Mesenchymal stem cell (in vitro differentiated cells and primary cell): Measurements from ENCODE around the gene ERG28.

Experiments
- DNase-seq: peaks from one replicate; pipeline ENCODE4 v3.0.0-alpha.2; 2013
- H2AFZ ChIP-seq: one replicate; pipeline ENCODE4 v1.6.1; 2013; ENCODE audit warnings: low read depth, mild to moderate bottlenecking, control low read depth, inconsistent platforms, low read length, moderate library complexity
- H2AK5ac ChIP-seq: 2 replicates; pipeline ENCODE4 v1.6.1; 2013; ENCODE audit warnings: low read length, moderate library complexity, mild to moderate bottlenecking, inconsistent platforms; ENCODE audit not compliant: severe bottlenecking
- H2BK120ac ChIP-seq: one replicate; pipeline ENCODE4 v1.6.1; 2013; ENCODE audit warnings: low read depth, mild to moderate bottlenecking, inconsistent platforms, low read length, moderate library complexity
- H2BK12ac ChIP-seq, 2 experiments: one replicate each; pipeline ENCODE4 v1.6.1; 2013; ENCODE audit warnings: inconsistent platforms in 2 of 2, low read length in 2 of 2, mild to moderate bottlenecking in 2 of 2, moderate library complexity in 2 of 2, control low read depth in 1 of 2
- H2BK15ac ChIP-seq: one replicate; pipeline ENCODE4 v1.6.1; 2013; ENCODE audit warnings: mild to moderate bottlenecking, low read depth, inconsistent platforms; ENCODE audit not compliant: poor library complexity, severe bottlenecking
- H2BK5ac ChIP-seq: 2 replicates; pipeline ENCODE4 v1.6.1; 2013; ENCODE audit warnings: low read depth, mild to moderate bottlenecking, low read length, control low read depth, inconsistent platforms; ENCODE audit not compliant: poor library complexity, severe bottlenecking
- H3K14ac ChIP-seq, 2 experiments: one replicate each; pipeline ENCODE4 v1.6.1; 2013; ENCODE audit warnings: inconsistent platforms in 2 of 2, low read length in 2 of 2, control low read depth in 1 of 2, mild to moderate bottlenecking in 1 of 2, moderate library complexity in 1 of 2
- H3K18ac ChIP-seq, 2 experiments: one replicate each; pipeline ENCODE4 v1.6.1; 2013; ENCODE audit warnings: inconsistent platforms in 2 of 2, low read length in 2 of 2, control low read depth in 1 of 2, low read depth in 1 of 2, mild to moderate bottlenecking in 1 of 2
- H3K23ac ChIP-seq, 2 experiments: one replicate each; pipeline ENCODE4 v1.6.1; 2013; ENCODE audit warnings: inconsistent platforms in 2 of 2, low read length in 2 of 2, mild to moderate bottlenecking in 2 of 2, moderate library complexity in 2 of 2, control low read depth in 1 of 2
- H3K27ac ChIP-seq: 2 replicates; pipeline ENCODE4 v1.5.1; 2013; ENCODE audit warnings: mild to moderate bottlenecking, moderate library complexity, low read length, control low read depth, inconsistent platforms; ENCODE audit not compliant: poor library complexity, severe bottlenecking
- H3K27me3 ChIP-seq, 2 experiments: 2 replicates each; pipeline versions ENCODE4 v1.6.1 to v1.7.0; 2013; ENCODE audit warnings: low read length in 2 of 2, mild to moderate bottlenecking in 2 of 2, moderate library complexity in 2 of 2, control low read depth in 1 of 2, inconsistent platforms in 1 of 2; ENCODE audit not compliant: control insufficient read depth in 1 of 2, insufficient read depth in 1 of 2
- H3K36me3 ChIP-seq, 2 experiments: 2 replicates each; pipeline versions ENCODE4 v1.6.1 to v1.7.0; 2013; ENCODE audit warnings: low read length in 2 of 2, control low read depth in 1 of 2, inconsistent platforms in 1 of 2, low read depth in 1 of 2, mild to moderate bottlenecking in 1 of 2; ENCODE audit not compliant: insufficient read depth in 2 of 2, control insufficient read depth in 1 of 2
- H3K4ac ChIP-seq, 2 experiments: one replicate each; pipeline ENCODE4 v1.6.1; 2013; ENCODE audit warnings: inconsistent platforms in 2 of 2, low read length in 2 of 2, mild to moderate bottlenecking in 2 of 2, moderate library complexity in 2 of 2, control low read depth in 1 of 2, low read depth in 1 of 2
- H3K4me1 ChIP-seq: 2 replicates; pipeline ENCODE4 v1.6.1; 2013; ENCODE audit warnings: low read depth, low read length, control low read depth; ENCODE audit not compliant: control insufficient read depth, insufficient read depth
- H3K4me2 ChIP-seq: 2 replicates; pipeline ENCODE4 v1.6.1; 2013; ENCODE audit warnings: low read length, mild to moderate bottlenecking, inconsistent platforms; ENCODE audit not compliant: poor library complexity, severe bottlenecking
- H3K4me3 ChIP-seq, 2 experiments: 2 replicates each; pipeline versions ENCODE4 v1.5.1 to v1.7.0; 2013; ENCODE audit warnings: low read length in 2 of 2, mild to moderate bottlenecking in 2 of 2, control low read depth in 1 of 2, low read depth in 1 of 2; ENCODE audit not compliant: insufficient read depth in 1 of 2
- H3K79me1 ChIP-seq: replicated peaks from 2 replicates; pipeline ENCODE4 v1.6.1; 2013; ENCODE audit warnings: mild to moderate bottlenecking, control low read depth, low read length, inconsistent platforms; ENCODE audit not compliant: poor library complexity, severe bottlenecking
- H3K9ac ChIP-seq: 2 replicates; pipeline ENCODE4 v1.7.0; 2013; ENCODE audit warnings: mild to moderate bottlenecking, low read length, moderate library complexity
- H3K9me3 ChIP-seq: 2 replicates; pipeline ENCODE4 v1.7.0; 2013; ENCODE audit warnings: mild to moderate bottlenecking, low read length; ENCODE audit not compliant: control insufficient read depth
- H4K8ac ChIP-seq: one replicate; pipeline ENCODE4 v1.6.1; 2013; ENCODE audit warnings: inconsistent platforms, mild to moderate bottlenecking, low read length, moderate library complexity
- H4K91ac ChIP-seq: one replicate; pipeline ENCODE4 v1.6.1; 2013; ENCODE audit warnings: mild to moderate bottlenecking, low read length, inconsistent platforms
- WGBS: methylation state at CpG from one replicate; pipeline ENCODE4 v1.1.7; 2013; ENCODE audit warnings: mixed read lengths; 5-methylcytosine and 5-hydroxymethylcytosine counted together

Gene ERG28

DNA sequence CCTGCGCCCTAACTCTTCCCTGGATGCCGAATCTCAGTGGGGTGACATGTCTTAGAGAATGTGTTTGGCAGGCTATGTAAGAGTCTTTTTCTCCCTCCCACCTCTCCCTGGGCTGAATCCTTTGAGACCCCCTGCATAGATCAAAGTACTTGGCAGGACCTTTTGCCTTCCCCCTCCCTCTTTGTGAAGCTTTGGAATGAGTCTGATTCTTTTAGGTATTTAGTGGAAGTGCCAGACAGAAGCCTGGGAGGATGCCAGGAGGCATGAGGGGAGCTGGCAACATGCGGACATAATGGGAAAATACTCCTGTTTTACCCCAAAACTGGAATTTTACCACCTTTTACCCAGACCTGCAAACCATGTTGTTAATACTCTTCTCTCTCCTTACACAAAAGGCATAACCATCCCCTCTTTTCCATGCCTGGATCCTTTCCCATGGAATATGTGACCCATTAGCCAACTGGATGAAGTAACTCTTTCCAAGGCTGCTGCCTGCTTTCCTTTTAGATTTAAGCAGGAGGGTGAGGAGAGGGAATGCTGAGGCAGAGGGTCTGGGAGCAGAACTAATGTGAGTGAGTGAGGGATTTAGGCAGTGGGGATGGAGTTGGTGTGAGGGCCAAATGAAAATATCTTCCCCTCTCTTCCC is 42.1 kb upstream of the ERG28 start:
- no peak overlapping the region for H4K91ac ChIP-seq
- H4K8ac ChIP-seq: no peak overlapping the region
- H3K4me2 ChIP-seq: no peak overlapping the region
- peak overlapping the region; percentile 11 for H3K27ac ChIP-seq
- peaks cover 7 to 58% of the 10 kb centered on the region in 2 experiments for H3K36me3 ChIP-seq
- peaks cover 5% of the 10 kb centered on the region for H3K79me1 ChIP-seq
- H3K9ac ChIP-seq: peak overlapping the region; percentile 59
- no peak overlapping the region for H3K18ac ChIP-seq
- H2BK120ac ChIP-seq: no peak overlapping the region
- H2BK5ac ChIP-seq: no peak overlapping the region
- WGBS: 100% methylated on average over 2 of the region's 3 CpGs
- no peak overlapping the region for H3K4me3 ChIP-seq
- H2BK15ac ChIP-seq: no peak overlapping the region
- H2AK5ac ChIP-seq: no peak overlapping the region
- no peak overlapping the region for H3K14ac ChIP-seq
- H3K4ac ChIP-seq: no peak overlapping the region
- no peak overlapping the region for H3K23ac ChIP-seq
- no peak for DNase-seq
- H3K4me1 ChIP-seq: peaks cover 1% of the 10 kb centered on the region
- H2BK12ac ChIP-seq: no peak overlapping the region
- H3K27me3 ChIP-seq: no peaks in the 10 kb centered on the region
- no peaks in the 10 kb centered on the region for H3K9me3 ChIP-seq
- no peak overlapping the region for H2AFZ ChIP-seq

DNA sequence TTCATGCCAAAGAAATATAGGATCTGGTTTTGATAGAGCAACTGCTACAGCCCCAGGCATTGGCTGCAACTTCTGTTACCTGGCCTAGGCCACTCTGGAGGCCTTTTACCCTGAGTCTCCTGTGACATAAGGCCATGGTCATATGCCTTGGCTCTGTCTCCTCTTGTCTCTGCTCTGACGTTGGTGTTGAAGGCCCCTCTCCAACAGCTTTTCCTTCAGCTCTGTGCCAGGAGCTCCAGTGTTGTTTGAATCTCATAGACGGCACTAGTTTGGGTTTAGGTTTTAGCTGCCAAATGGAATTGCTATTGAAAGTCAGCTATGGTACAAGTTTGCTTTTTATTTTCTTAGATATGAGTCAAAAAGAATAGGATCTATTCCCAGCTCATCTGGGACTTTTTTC is 41.4 kb upstream of the ERG28 start:
- peaks cover 1% of the 10 kb centered on the region for H3K4me1 ChIP-seq

DNA sequence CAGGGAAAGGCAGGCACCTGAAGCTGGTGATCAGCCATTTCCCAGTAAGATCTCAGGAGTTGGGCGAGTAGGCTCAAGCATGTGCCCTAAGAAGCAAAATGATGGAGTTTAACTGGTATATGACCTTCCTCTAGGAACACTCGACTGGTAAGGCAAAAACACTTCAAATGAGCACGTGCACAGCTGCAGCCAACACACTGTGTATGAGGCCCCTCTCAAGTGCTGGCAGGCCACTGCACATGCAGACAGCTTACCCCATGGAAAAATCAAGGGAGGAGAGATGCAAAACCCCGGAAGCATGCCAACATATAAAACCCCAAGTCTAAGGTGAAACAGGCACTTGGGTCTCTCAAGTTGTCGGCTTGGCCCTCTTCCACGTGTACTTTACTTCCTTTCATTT is 39.6 kb upstream of the ERG28 start:
- Histone ChIP-seq H3K4me1 (peaks cover 1% of the 10 kb centered on the region), H2BK15ac (no peak overlapping the region), H2BK12ac (no peak overlapping the region), H3K79me1 (peaks cover 5% of the 10 kb centered on the region), H3K4ac (no peak overlapping the region), H2BK120ac (no peak overlapping the region), H3K27me3 (no peaks in the 10 kb centered on the region), H3K9me3 (no peaks in the 10 kb centered on the region), H3K36me3 (peaks cover 7 to 47% of the 10 kb centered on the region in 2 experiments), H3K18ac (no peak overlapping the region), H4K8ac (no peak overlapping the region), H3K14ac (no peak overlapping the region), H3K9ac (no peak overlapping the region), H2BK5ac (no peak overlapping the region), H3K4me2 (no peak overlapping the region), H2AK5ac (no peak overlapping the region), H3K4me3 (no peak overlapping the region), H3K23ac (no peak overlapping the region), H4K91ac (no peak overlapping the region), H2AFZ (no peak overlapping the region), H3K27ac (no peak overlapping the region)
- DNase-seq: no peak
- WGBS: 96% methylated on average over 6 of the region's 6 CpGs

More for the DNA sequence above, 41.4 kb upstream of the ERG28 start:
- Histone ChIP-seq H3K14ac (no peak overlapping the region), H3K36me3 (peaks cover 7 to 54% of the 10 kb centered on the region in 2 experiments), H4K8ac (no peak overlapping the region), H2BK15ac (no peak overlapping the region), H3K4me2 (no peak overlapping the region), H2BK5ac (no peak overlapping the region), H3K23ac (no peak overlapping the region), H2BK12ac (no peak overlapping the region), H3K27me3 (no peaks in the 10 kb centered on the region), H3K4ac (no peak overlapping the region), H2AK5ac (no peak overlapping the region), H2BK120ac (no peak overlapping the region), H3K4me3 (no peak overlapping the region), H3K9ac (peak overlapping the region; percentile 59), H2AFZ (no peak overlapping the region), H3K18ac (no peak overlapping the region), H4K91ac (no peak overlapping the region), H3K79me1 (peaks cover 5% of the 10 kb centered on the region), H3K9me3 (no peaks in the 10 kb centered on the region), H3K27ac (no peak overlapping the region)
- no peak for DNase-seq
- 91% methylated on average over 2 of the region's 2 CpGs for WGBS

DNA sequence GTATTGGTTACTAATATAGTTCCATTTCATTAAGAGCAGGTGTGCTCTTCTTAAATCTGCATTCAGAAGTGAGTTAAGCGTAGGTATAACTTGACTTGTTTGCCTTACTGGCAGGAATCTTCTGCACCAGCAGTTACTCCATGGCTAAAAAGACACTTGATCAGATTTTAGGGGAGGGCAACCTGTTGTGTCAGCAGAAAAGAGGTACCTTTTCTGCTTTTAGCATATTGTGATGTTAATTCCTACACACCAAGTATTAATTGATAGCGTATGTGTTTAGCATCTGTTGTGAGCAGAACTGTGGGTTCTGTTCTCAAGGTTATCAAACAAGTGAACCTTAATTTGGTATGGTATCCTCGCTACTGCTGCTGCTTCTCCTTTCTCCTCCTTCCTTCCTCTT is 38.7 kb upstream of the ERG28 start:
- Histone ChIP-seq H3K4me2 (no peak overlapping the region), H2BK120ac (no peak overlapping the region), H3K27me3 (no peaks in the 10 kb centered on the region), H3K9me3 (no peaks in the 10 kb centered on the region), H3K9ac (no peak overlapping the region), H2BK15ac (no peak overlapping the region), H2AFZ (no peak overlapping the region), H3K18ac (no peak overlapping the region), H3K27ac (no peak overlapping the region), H3K4me3 (no peak overlapping the region), H3K36me3 (peaks cover 9 to 44% of the 10 kb centered on the region in 2 experiments), H3K23ac (no peak overlapping the region), H3K4me1 (peaks cover 1% of the 10 kb centered on the region), H3K79me1 (peaks cover 5% of the 10 kb centered on the region), H2BK12ac (no peak overlapping the region), H4K91ac (no peak overlapping the region), H3K4ac (no peak overlapping the region), H4K8ac (no peak overlapping the region), H2BK5ac (no peak overlapping the region), H2AK5ac (no peak overlapping the region), H3K14ac (no peak overlapping the region)
- WGBS: 95% methylated on average over 3 of the region's 3 CpGs
- DNase-seq: no peak
